CD4-positive, alpha-beta T cell treated with Interleukin-4 for 1 hour (primary cell): ENCODE measurements around the gene ADCY7.
A peak's percentile ranks its signal among the peaks of the same experiment; 100 is the strongest.

Experiments
- DNase-seq, 2 donors: peaks; one replicate each; pipeline ENCODE4 v3.0.0-alpha.2; 2020 to 2022

ADCY7 gene

DNA sequence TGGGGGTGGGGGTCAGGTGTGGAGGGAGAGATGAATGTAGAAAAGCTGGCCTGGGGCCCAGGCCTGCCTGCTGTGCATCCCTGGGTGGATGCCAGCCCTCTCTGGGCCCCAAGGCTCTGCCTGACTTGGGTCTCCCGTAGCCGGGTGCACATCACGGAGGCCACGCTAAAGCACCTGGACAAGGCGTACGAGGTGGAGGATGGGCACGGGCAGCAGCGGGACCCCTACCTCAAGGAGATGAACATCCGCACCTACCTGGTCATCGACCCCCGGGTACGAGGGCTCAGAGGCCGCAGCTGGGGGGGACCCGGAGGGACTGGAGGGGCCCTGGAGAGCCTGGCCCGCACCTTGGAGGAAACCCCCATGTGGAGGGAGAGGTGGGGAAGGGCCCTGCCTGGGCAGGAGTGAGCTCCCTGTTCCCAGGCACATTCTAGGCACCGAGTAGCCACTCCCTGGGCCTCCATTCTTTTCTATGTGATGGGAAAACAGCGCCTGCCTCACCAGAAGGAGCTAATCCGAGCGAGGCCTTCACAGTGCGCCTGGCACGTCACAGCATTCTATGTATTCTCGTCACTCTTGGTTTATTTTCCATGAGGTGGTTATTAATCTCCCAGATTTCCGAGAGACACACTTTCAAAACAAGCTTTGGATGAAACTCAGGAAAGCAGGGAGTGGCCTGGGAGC is 34.7 kb downstream of the ADCY7 start:
- DNase-seq: no peak

GRCh38 chr16:50301626-50302471 is 35.5 kb downstream of the ADCY7 start:
- no peak for DNase-seq

- DNase-seq: no peak
These were observed 36.2 kb downstream of the ADCY7 start for GRCh38 chr16:50302472-50303005.

DNA sequence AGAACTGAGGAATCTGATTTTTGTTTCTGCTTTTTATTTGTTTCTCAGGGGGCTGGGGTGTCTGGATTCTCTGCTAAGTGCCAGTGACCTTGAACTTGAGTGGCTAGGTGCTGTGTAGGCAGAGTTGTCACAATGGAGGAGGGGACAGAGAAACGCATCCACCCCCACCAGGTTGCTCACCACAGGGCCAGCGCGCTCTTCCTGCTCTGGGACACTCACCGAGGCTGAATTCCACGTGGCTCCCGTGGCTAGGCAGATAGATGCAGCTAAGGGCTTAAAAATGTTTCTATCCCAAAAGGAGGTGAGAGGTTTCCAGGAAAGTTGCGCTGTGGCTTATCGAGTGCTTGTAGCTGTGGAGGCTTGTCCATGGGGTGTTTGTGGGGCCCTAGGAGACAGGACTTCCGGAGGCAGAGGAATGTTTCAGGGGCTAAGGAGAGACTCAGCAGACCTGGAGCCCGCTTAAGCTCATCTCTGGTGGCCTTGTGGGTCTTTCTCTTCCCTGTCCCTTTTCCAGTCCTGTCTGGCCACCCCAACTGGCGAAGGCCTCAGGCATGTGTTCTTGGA is 36.8 kb downstream of the ADCY7 start:
- DNase-seq: no peak

- no peak for DNase-seq
These were observed 37.5 kb downstream of the ADCY7 start for GRCh38 chr16:50303605-50304466.

- no peak for DNase-seq
These were observed 38.4 kb downstream of the ADCY7 start for GRCh38 chr16:50304467-50305440.

GRCh38 chr16:50305441-50306061 is 39.2 kb downstream of the ADCY7 start:
- DNase-seq: no peak

DNA sequence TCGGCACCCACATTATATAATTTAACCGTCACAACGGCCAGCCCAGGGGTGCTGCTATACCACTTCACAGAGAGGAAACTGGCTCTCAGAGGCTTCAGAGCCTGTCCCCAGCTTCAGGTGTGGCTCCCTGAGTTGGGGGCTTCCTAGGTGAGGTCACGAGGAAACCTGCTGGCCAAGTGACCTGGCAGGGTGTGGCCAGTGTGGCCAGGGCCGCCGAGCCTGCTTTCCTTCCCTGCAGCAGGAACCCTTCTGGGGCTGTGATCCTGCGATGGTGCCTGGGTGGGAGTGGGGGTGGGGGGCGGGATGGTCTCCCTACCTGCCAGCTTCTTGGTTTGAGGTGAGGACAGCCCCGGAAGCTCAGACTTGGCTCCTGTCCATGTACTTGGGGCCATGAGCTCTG is 39.9 kb downstream of the ADCY7 start:
- no peak for DNase-seq

GRCh38 chr16:50308237-50308965 is 42.0 kb downstream of the ADCY7 start:
- DNase-seq: peak in 1 of 2 donors; percentile 9

DNA sequence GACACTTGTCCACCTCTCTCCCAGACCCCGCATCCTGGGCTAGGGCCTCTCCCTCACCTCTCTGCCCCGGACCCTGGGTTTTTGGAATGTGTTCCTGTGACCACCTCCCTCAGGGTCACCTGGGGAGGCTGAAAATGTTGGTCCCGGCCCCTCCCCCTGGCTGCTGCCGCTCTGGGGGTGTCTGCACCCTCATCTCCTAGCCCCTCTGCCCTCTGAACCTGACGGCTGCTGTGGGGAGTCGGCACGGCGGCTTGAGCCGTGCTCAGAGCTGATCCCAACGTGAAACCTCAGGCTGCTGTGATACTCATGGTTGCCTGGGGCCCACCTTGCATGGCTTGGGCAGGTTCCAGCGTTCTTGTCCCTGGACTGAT is 42.8 kb downstream of the ADCY7 start:
- no peak for DNase-seq

DNA sequence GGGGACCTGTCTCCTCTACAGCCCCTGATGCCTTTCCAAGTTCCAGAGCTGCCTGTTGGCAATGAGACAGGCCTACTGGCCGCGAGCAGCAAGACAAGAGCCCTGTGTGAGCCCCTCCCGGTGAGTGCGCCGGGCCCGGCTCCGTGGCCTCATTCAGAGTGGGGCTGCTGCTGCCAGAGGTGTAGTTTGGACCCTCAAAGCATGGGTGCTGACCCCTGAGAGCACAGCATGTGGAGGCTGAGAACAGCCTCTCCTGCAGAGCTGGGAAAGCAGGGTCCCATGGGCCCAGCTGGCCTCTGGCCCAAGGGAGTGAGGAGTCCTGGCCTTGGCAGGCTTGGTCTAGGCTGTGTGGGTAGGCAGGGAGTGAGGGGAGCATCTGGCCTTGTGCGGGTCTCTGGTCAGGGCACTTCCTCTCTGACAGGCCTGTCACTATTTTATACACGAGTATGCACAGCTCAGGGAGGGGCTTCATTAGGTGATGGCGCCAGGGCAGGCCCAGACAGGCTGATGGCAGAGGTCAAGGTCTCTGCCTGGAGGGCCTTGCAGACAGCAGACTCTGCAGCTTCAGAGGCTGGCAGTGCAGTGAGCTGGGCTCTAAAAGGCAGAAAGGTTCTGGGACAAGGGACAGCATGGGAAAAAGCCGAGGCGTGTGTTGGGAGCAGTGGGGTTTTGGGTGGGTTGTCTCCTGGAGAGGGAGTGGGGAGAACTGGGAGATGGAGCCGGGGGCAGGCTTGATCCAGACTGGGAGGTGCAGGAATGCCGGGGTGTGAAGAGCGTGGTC is 43.4 kb downstream of the ADCY7 start:
- DNase-seq: peak in 1 of 2 donors; percentile 10

DNA sequence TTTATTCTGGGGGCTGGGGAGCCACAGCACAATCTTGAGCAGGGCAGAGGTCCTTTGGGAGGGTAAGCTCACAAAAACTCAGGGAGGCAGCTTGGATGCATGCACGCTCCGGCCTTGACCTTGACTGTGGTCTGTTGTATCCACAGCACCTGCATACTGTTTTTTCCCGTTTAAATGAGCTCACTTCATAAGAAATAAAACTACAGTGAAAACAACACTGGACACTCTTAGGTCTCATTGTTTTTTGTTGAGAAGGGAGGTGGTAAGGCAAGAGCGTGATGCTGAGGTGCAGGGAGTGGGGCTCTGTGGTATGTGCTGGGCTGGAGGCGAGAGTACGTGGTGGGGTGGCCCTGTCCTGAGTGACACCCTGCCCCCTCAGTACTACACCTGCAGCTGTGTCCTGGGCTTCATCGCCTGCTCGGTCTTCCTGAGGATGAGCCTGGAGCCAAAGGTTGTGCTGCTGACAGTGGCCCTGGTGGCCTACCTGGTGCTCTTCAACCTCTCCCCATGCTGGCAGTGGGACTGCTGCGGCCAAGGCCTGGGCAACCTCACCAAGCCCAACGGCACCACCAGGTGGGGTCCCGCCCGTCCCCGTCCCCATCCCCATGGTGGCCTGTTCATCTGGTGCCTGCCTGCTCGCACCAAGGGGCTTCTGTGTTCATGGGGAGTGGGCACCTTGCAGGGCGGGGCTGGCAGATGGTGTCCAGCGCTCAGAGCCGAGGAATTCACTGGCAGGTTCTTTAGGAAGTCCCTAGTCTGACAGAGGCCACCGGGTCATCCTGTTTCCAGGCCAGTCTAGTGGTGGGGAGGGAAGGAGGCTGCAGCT is 44.2 kb downstream of the ADCY7 start:
- DNase-seq: peak in 1 of 2 donors; percentile 9

GRCh38 chr16:50311134-50311528 is 44.8 kb downstream of the ADCY7 start:
- peak in 1 of 2 donors; percentile 6 for DNase-seq

DNA sequence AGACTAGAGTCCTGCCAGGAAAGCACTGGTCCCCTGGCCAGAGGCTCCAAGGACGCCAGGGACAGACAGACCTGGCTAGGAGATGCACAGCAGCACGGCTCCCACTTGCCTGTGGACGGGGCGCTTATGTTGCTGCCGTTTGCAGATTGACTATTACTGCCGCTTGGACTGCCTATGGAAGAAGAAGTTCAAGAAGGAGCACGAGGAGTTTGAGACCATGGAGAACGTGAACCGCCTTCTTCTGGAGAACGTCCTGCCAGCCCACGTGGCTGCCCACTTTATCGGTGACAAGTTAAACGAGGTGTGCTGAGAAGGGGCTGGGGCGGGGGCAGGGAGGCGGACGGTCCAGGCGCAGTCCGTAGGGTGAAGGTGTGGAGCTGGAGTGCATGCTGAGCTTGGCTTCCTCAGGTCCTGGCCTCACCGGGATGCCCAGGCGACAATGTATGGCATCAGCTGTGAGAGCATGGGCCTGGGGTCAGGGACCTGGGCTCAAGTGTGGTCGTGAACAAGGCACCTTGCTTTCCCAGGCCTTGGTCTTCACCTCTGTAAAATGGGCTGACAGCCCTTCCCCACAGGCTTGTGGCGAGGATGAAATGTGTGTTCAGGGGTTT is 45.6 kb downstream of the ADCY7 start:
- DNase-seq: peak in 1 of 2 donors; percentile 5

GRCh38 chr16:50313596-50314478 is 47.5 kb downstream of the ADCY7 start:
- DNase-seq: peak; percentile 47 to 76

- DNase-seq: peak in 1 of 2 donors; percentile 6
These were observed 48.3 kb downstream of the ADCY7 start for GRCh38 chr16:50314665-50315064.
